OCI-LY1 (cell line): ENCODE data around the gene CHRNG.

Source experiments
- CTCF ChIP-seq: fragments of 200-600 bp; sonication (generic), shearing (Covaris generic); IDR thresholded peaks from 2 replicates; pipeline ENCODE4 v1.5.1; 2017; ENCODE audit warnings: mild to moderate bottlenecking, antibody characterized with exemption, low read length, moderate library complexity, mixed read lengths
- EZH2 ChIP-seq: fragments of 200-600 bp; sonication (generic), shearing (Covaris generic); IDR thresholded peaks from 2 replicates; pipeline ENCODE4 v1.8.0; 2017; ENCODE audit warnings: borderline replicate concordance, mixed run types, mild to moderate bottlenecking, antibody characterized with exemption, low read length, moderate library complexity, mixed read lengths

GRCh38 chr2:232580648-232580981 is 41.1 kb downstream of the CHRNG start:
- no peak for TF ChIP-seq CTCF
- no peak for TF ChIP-seq EZH2
